22Rv1 (cell line): ENCODE measurements around the gene GABRG3.

ENCODE experiments used
- ZFX ChIP-seq: fragments of 450-650 bp; IDR thresholded peaks from 2 replicates; pipeline ENCODE4 v1.6.1; 2017; ENCODE audit warnings: antibody characterized with exemption, borderline replicate concordance
- TF ChIP-seq, protein P1 (sequence below): fragments of 450-650 bp; IDR thresholded peaks from 2 replicates; pipeline ENCODE4 v1.5.1; 2017; ENCODE audit warnings: mild to moderate bottlenecking

DNA sequence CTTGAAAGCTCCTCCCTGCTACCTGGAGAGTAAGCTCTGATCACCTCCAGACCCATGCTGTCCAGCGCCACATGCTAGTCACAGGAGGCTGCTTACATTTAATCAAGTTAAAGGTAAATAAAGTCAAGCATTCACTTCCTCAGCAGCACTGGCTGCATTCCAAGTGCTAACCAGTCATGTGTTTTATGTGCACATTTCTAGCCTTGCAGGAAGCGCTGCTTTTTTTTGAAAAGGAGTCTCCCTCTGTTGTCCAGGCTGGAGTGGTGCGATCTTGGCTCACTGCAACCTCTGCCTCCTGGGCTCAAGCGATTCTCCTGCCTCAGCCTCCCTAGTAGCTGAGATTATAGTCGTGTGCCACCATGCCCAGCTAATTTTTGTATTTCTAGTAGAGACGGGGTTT is 279.2 kb downstream of the GABRG3 start:
- TF ChIP-seq, protein P1, sequence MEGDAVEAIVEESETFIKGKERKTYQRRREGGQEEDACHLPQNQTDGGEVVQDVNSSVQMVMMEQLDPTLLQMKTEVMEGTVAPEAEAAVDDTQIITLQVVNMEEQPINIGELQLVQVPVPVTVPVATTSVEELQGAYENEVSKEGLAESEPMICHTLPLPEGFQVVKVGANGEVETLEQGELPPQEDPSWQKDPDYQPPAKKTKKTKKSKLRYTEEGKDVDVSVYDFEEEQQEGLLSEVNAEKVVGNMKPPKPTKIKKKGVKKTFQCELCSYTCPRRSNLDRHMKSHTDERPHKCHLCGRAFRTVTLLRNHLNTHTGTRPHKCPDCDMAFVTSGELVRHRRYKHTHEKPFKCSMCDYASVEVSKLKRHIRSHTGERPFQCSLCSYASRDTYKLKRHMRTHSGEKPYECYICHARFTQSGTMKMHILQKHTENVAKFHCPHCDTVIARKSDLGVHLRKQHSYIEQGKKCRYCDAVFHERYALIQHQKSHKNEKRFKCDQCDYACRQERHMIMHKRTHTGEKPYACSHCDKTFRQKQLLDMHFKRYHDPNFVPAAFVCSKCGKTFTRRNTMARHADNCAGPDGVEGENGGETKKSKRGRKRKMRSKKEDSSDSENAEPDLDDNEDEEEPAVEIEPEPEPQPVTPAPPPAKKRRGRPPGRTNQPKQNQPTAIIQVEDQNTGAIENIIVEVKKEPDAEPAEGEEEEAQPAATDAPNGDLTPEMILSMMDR: no peak
- no peak for TF ChIP-seq ZFX
